NCI-H1694 treated with DMSO at 0.1 percent for 48 hours (cell line): ENCODE results near the gene DDX55.

ENCODE experiments used
- DNase-seq: peaks from one replicate; lab custom pipeline; 2025; lab: John Stamatoyannopoulos, UW

Gene DDX55

DNA sequence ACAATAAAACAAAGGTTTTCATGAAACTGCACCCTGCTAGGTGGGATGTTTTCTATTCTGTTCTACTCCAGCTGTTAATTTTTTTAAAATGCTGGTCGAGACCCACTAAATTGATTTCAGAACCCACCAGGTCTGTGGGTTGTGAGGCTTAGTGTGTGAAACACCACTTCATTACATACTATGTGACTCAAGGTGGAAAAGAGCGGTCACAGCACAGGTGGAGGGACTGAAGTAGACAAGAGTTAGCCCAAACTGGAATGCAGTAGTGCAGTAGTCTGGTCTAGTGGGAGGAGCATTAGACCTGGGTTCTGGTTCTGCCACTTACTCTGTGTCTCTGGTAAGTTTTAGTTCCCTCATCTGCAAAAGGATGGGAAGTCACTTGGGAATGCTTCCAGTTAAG lies 12.2 kb downstream of the DDX55 start:
- no peak for DNase-seq

DNA sequence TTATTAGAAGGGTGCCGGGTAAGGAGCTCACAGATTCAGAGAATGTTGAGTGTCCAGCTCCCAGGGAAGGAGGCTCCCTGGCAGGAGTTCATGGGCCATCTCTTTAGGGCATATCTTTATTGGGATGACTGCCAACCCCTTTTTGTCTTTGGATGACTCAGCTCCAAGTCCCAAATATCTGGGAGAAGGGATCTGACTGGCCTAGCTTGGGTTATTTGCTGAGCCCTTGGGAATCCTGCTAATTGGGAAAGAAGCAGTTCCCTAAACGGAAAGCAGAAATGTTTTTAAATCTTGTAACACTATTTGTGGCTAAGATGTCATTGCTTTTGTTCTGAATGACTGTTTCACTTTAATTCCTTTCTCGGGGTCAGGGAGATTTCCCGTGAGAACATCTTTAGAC lies 12.6 kb downstream of the DDX55 start:
- DNase-seq: no peak

DNA sequence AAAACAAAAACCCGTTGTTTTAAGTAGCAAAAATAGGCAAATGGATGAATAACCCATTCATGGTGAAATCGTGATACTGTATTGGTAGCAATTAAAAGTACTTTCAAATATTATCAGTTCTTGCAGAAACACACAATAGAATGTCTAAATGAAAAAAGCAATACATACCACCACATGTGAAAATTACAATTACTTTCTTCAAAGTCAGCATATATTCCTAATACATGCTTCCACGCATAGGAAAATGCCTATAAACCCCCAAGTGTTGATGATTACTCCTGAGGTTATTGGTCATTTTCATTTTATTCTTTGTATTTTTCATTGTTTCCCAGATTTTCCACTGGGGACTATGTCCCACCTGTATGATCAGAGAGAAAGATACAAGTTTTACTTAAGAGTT lies 15.2 kb downstream of the DDX55 start:
- no peak for DNase-seq

DNA sequence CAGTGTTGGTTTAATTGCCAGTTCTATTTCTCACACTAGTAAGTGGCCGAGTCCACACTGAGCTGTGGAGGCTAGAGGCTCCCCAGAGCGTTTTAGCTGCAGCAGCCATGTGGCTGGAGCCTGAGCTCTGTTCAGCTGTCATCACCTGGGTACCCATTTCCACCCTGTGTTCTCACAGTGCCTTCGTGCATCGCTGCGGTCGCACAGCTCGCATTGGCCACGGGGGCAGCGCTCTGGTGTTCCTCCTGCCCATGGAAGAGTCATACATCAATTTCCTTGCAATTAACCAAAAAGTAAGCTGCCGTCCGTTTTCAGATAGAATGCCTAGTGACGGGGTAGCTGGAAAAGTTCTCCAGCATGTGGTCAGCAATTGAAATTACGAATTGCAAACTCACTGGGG lies 15.7 kb downstream of the DDX55 start:
- no peak for DNase-seq

DNA sequence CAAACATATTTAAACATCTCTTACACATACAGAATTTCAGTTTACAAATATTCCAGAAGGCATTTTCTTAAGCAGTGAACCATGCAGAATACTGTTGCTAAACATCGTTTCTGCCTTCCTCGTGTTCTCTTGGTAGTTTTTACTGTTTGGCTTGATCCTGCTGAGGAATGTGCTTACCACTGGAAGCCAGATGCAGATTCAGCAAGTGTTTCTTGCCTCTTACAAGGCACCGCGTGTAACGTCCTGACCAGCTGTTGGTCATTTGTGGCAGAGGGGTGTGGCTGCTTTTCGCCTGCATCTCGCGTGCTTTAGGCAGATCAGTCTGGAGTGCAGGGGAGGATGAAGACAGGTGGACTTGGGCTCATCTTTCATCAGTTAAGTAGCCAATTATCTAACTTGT lies 19.2 kb downstream of the DDX55 start:
- no peak for DNase-seq

DNA sequence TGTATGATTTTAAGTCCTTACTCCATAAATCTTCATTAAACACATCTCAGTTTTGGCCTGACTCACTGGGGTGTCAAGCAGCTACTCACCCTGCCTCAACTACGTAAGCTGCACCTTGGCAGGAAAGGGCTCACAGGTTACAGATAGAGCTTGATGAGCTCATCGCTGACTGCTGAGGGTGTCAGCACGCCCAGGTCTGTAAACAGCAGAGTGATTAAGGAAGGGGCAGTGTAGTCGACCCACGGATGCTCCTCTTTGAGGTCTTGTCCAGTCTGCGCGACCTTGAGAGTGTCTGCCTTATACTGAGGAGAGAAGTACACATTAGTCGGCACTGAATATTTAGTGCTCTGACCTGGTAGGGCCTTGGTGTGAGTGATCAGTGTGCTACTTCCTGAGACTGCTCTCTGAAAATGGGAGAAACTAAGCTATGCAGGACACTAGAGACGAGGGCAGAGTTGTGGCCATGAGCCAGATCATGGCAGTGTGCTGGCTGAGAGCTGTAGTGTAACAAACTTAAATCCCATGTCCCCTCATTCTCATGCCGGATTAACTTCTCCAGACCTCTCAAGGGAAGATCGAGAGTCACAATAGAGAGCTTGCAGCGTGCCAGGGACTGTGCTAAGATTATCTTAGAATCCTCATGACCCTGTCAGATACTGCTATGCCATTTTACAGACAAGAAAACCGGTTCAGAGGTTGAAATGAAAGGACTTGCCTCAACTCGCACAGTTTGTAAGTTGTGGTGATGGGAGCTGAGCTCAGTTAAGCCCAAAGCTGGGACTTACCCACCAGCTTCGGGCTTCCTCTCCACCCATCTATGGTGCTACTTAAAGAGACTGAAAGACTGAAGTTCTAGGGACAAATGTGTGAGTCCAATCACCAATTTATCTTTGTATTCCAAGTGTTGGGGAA lies 20.0 kb downstream of the DDX55 start:
- DNase-seq: no peak

DNA sequence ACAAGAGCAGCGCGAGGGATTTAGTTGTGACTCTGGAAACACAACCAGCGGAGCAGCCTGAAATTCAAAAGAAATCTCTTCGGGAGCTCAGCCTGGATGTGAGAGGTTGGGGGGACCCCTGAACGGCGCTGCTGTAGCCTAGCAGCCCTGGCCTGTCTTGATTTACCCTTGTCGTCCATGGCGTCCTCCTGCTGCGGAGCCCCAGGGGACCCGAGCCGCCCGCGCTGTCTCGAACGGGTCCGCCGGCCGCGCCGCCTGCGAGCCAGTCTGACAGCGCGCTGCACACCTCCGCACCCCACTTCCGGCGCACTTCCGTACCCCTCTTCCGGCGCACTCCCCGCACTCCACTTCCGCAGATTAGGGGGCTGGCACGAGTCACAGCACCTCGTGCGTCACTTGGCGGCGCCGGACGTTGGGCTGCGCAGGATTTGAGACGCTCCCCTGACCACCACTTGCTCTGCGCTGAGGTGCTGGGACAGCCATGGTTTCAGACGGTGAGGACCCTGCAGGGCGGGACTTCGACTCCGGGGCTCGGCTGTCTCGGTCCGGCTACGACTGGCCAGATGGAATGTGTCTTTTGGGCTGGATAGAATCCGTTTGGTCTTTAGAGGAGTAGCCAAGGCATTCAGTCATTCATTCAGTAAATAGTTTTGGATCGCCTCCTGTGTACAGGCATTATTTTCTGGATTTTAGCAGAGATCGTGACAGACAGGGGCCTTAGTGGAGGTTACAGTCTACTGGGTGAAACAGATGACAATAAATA lies 31.7 kb downstream of the DDX55 start, which contains the start of the genes EIF2B1 and GTF2H3:
TSS of gene EIF2B1 (minus strand) at position 308 of the 763 bp plus-strand sequence. CDS start at position 179, 129 bp downstream.
TSS of gene GTF2H3 (plus strand) at position 451 of the 763 bp plus-strand sequence. CDS start at position 482, 31 bp downstream.
- peak; percentile 93 for DNase-seq

DNA sequence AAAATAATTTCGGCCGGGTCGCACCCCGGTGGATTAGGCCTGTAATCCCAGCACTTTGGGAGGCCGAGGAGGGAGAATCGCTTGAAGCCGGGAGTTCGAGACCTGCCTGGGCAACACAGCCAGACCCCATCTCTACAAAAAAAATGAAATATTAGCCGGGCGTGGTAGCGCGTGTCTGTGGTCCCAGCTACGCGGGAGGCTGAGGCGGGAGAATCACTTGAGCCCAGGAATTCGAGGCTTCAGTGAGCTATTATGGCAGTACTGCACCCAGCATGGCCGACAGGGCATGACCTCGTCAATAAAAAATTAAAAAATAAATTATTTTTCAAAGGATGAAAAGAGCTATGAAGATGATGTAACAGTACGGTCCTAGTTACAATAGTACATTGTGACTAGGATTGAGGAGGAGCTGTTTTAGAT lies 32.3 kb downstream of the DDX55 start:
- no peak for DNase-seq

DNA sequence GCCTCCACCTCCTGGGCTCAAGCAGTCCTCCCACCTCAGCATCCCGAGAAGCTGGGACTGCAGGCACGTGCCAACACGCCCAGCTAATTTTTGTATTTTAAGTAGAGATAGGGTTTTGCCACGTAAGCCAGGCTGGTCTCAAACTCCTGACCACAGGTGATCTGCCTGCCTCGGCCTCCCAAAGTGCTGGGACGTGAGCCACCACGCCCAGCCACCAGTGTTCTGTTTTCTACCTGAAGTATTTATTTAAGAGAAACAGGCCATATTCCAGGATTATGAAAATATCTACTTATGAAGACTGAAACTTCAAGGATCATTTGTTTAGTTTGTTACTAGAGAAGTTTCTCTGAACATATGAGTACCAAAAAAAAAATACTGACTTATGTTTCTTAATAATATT lies 42.0 kb downstream of the DDX55 start:
- DNase-seq: no peak

DNA sequence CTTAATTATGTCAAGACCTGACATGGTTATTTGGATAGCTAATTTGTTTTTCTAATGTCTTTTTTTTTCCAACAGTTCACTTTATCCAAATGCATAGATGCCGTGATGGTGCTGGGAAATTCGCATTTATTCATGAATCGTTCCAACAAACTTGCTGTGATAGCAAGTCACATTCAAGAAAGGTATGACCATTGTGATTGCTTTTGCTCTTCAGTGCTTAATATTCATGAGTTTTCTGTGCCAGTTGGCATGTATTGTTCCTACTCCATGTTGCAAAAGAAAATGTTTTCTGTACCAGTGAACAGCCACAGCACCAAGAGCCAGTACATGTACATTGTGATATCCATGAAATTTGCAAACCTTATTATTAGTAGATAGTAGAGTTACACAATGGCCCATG lies 43.5 kb downstream of the DDX55 start:
- no peak for DNase-seq

DNA sequence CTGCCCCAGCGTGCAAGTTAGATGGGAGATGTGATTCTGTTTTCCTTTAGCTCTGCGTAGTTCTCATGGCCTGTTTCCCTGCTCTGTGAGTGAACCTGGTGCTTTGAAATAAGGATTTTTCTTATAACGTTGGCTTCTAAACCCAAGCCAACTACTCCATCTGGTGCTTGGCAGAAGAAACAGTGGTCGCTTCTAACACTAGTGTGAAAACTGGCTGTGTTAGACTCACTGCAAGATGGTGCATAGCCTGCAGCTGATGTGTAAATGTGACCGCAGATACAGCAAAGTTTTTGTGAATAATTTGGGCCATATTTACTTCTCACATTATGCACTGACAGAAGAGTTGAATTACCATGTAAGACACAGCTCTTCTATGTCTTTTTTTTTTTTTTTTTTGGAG lies 44.0 kb downstream of the DDX55 start:
- peak; percentile 34 for DNase-seq

DNA sequence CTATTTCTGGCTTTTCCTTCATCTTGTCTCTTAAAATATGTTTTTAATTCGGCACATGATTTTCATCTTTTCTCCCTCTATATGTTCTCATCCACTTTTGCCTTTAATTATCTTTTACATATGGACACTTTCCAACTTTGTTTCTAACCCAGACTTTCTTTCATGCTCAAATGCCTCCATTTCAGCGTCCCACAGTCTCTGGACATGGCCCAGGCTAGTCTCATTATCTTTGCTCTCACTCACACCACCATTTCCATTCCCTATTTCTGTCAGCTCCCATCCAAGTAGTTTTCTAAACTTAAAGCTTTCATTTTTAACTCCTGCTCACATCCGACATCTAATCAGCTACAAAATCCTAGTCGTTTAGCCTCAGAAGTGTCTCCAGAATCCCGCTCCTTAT lies 46.5 kb downstream of the DDX55 start:
- DNase-seq: no peak

DNA sequence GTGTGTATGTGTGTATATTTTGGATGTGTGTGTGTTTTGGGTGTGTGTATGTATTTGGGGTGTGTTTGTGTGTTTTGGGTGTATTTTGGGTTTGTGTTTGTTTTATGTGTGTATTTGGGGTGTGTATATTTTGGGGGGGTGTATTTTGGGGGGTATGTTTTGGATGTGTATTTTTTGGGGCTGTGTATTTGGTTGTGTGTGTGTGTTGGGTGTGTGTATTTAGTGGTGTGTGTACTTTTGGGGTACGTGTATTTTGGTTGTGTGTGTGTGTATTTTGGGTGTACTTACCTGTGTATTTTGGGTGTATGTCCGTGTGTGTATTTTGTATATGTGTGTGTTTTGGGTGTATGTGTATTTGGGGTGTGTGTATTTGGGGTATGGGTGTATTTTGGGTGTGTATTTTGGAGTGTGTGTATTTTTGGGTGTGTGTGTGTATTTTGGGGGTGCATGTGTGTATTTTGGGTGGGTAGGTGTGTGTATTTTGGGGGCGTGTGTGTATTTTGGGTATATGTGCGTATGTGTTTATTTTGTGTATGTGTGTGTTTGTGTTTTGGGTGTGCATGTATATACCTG lies 52.3 kb downstream of the DDX55 start:
- no peak for DNase-seq

DNA sequence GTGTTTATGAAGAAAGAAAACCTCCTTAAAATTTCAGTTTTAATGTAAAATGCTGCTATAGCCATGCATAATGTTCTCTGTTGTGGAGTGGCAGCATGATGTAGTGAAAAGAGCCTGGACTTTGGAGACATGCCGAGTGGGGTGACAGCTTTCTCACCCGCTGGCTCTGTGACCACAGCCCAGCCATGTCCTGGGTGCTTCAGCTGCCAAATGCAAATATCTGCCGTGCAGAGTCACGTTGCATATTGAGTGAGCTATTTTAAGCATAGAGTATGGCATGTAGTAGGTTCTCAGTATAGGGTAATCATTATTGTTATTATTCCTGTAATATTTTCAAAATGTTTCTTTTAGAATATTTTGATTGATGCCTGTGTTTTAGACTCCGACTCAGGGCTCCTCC lies 53.5 kb downstream of the DDX55 start:
- no peak for DNase-seq

DNA sequence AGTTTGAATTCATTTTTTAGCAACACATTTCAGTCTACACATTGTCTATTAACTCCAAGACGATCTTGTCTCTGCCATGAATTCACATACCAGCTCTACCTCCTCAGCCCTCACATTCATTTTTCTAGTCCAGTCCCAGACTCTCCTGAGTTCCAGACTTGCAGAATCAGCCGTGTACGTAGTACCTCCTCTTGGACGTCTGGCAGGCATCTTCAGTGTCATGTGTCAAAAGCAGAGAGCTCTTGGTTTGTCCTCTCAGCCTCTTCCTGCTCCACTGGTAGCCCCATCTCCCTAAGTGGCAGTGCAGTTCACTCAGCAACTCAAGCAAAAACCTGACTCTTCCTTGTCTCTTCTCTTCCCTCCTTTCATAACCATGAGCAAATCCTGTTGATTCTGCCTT lies 54.5 kb downstream of the DDX55 start:
- DNase-seq: no peak

DNA sequence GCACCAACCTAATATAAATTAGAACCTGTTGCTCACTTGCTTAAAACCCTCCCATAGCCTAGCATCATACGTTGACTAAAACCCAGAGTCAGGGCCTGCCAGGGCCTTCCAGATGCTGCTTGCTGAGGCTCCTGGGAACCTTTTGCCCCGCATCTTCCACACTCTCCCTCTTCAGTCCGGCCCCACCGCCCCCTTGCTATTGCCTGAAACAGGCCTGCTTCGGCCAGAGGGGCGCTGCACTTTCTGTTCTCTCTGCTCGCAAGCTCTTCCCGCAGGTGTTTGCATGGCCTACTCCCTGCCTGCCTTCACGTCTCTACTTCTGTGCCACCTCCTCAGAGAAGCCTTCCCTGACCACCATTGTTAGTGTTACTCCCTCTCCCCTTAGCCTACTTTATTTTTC lies 55.3 kb downstream of the DDX55 start:
- DNase-seq: no peak

DNA sequence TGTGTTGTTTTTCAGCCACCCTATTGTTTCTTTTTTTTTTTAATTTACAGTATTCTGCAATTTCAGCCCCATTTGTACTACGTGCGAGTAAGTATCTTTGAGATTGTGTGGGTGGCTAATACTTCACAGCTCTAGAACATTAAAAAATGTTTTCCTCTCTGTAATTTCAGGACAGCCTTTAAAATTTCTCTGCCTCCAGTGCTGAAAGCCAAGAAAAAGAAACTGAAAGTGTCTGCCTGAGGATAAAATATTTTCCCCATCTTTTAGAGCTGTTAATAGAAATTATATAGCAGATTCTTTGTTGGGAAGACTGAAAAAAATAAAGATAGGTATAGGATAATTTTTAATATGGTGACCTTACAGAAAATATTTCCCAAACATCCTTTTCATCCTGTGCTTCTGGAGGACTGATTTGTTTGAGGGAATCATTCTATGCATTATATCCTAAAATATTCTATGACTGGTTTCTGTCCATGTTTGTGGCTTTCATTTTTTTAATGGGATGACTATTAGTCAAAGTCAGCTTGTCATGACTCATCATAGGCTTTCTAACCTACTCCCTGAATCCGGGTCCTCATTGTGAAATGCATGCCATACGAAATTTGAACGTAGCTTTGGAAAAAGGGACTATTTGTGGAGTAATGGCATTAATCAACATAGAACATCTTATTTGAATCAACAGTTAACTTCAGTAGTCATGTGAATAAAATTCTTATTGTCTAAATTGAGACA lies 58.3 kb downstream of the DDX55 start:
- DNase-seq: no peak

DNA sequence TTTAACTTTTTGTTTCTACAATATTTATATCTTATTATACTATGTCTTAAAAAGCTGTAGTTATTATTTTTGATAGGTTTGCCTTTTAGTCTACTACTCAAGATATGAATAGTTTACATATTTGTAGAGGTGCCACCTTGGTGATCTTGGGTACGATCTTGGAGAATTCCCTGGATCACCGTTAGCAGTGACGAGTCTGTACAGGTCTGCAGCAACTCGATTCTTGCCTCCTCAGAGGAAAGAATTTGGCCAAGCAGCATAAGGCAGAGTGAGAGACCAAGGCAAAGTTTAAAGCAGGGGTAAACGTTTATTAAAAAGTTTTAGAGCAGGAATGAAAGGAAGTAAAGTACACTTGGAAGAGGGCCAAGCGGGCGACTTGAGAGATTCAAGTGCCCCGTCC lies 65.9 kb downstream of the DDX55 start:
- DNase-seq: no peak
